Measurements from ENCODE around the gene RALGAPA2.

Gene RALGAPA2

GRCh38 chr20:20712474-20713243 is at the start of gene RALGAPA2:
Gene RALGAPA2, minus strand, starts transcription at chr20:20712644. Its CDS starts 164 bp downstream, at chr20:20712480.
- peak; percentile 98 for ATAC-seq
- Mint-ChIP-seq H3K4me1 (peaks cover 15% of the 10 kb centered on the region), H3K4me3 (peak within 1 kb of the TSS; percentile 86)

GRCh38 chr20:20761301-20761700 is 48.9 kb upstream of the RALGAPA2 start:
- Mint-ChIP-seq H3K4me3 (no peak overlapping the region), H3K36me3 (no peaks in the 10 kb centered on the region), H3K27ac (no peak overlapping the region), H3K9me3 (no peaks in the 10 kb centered on the region), H3K4me1 (no peaks in the 10 kb centered on the region)
- ATAC-seq (no peak), DNase-seq (ENCODE audit: low spot score in 2 of 2) (no peak)

More at GRCh38 chr20:20712474-20713243, at the start of gene RALGAPA2:
- peak; percentile 91 to 96 for DNase-seq (ENCODE audit: low spot score in 2 of 2)
- peak within 1 kb of the TSS; percentile 94 for H3K27ac Mint-ChIP-seq
- H3K36me3 Mint-ChIP-seq = no peaks in the 10 kb centered on the region
- no peaks in the 10 kb centered on the region for H3K9me3 Mint-ChIP-seq

GRCh38 chr20:20759132-20759531 is 46.7 kb upstream of the RALGAPA2 start:
- ATAC-seq (no peak), DNase-seq (ENCODE audit: low spot score in 2 of 2) (no peak)
- no peak overlapping the region for H3K27ac Mint-ChIP-seq
- H3K36me3 Mint-ChIP-seq = no peaks in the 10 kb centered on the region
- H3K4me1 Mint-ChIP-seq = no peaks in the 10 kb centered on the region
- no peaks in the 10 kb centered on the region for H3K9me3 Mint-ChIP-seq
- no peak overlapping the region for H3K4me3 Mint-ChIP-seq

DNA sequence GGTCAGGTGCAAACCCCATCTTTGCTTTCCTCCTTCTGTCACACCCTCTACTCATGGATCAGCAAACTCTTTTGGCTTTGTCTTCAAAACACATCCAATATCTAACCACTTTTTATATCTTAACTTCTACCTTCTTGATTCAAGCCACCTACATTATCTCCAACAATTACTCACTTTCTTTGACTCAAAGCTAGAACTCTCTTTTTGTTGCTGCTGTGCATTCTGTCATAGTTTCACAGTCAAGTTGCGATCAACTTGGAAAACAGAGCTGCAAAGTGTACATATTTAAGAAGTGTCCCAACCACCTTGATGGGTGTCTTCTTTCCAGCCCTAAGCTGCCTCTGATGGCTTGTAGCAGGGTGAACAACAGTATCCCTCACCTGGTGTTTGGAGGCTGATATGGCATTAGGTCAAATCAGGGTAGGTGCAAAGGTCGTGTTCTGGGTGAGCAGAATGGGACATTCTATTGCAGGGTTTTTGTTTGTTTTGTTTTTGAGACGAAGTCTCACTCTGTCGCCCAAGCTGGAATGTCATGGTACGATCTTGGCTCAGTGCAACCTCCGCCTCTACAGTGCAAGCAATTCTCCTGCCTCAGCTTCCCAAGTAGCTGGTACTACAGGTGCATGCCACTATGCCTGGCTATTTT is 43.4 kb upstream of the RALGAPA2 start:
- Mint-ChIP-seq H3K36me3 (no peaks in the 10 kb centered on the region), H3K9me3 (no peaks in the 10 kb centered on the region), H3K27ac (no peak overlapping the region), H3K4me1 (no peaks in the 10 kb centered on the region), H3K4me3 (no peak overlapping the region)
- ATAC-seq (no peak), DNase-seq (ENCODE audit: low spot score in 2 of 2) (no peak)

GRCh38 chr20:20755231-20755630 is 42.8 kb upstream of the RALGAPA2 start:
- Mint-ChIP-seq H3K27ac (no peak overlapping the region), H3K4me3 (no peak overlapping the region)
- ATAC-seq = no peak

DNA sequence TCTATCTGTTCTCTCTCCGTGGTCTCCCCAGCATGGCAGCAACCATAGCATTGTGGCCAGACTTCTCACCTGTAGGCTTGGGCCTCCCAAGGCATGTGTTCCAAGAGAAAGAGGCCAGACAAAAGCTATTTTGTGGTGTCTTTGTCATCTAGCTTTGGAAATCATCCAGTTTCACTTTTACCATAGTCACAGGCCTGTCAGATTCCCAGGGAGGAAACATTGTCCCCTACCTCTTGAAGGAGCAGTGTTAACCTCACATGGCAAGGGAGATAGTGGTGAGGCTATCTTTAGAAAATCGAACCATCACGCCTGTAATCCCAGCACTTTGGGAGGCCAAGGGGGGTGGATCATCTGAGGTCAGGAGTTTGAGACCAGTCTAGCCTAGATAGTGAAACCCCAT is 42.3 kb upstream of the RALGAPA2 start:
- DNase-seq (ENCODE audit: low spot score in 2 of 2) (no peak), ATAC-seq (no peak)
- Mint-ChIP-seq H3K4me1 (no peaks in the 10 kb centered on the region), H3K4me3 (no peak overlapping the region), H3K36me3 (no peaks in the 10 kb centered on the region), H3K9me3 (no peaks in the 10 kb centered on the region), H3K27ac (no peak overlapping the region)

More at GRCh38 chr20:20755231-20755630, 42.8 kb upstream of the RALGAPA2 start:
- Mint-ChIP-seq H3K9me3 (no peaks in the 10 kb centered on the region), H3K36me3 (no peaks in the 10 kb centered on the region), H3K4me1 (no peaks in the 10 kb centered on the region)
- DNase-seq (ENCODE audit: low spot score in 2 of 2) = no peak

GRCh38 chr20:20752712-20753111 is 40.3 kb upstream of the RALGAPA2 start:
- no peak overlapping the region for H3K4me3 Mint-ChIP-seq
- no peak for DNase-seq (ENCODE audit: low spot score in 2 of 2)
- H3K27ac Mint-ChIP-seq = no peak overlapping the region
- no peaks in the 10 kb centered on the region for H3K36me3 Mint-ChIP-seq
- no peaks in the 10 kb centered on the region for H3K4me1 Mint-ChIP-seq
- ATAC-seq = no peak
- H3K9me3 Mint-ChIP-seq = peaks cover 4% of the 10 kb centered on the region

- H3K4me3 Mint-ChIP-seq = no peak overlapping the region
- H3K9me3 Mint-ChIP-seq = peaks cover 4% of the 10 kb centered on the region
- H3K27ac Mint-ChIP-seq = no peak overlapping the region
- no peaks in the 10 kb centered on the region for H3K36me3 Mint-ChIP-seq
- H3K4me1 Mint-ChIP-seq = no peaks in the 10 kb centered on the region
- ATAC-seq = no peak
- DNase-seq (ENCODE audit: low spot score in 2 of 2) = no peak
Observed at GRCh38 chr20:20747298-20747697, 34.9 kb upstream of the RALGAPA2 start.

GRCh38 chr20:20744170-20744725 is 31.8 kb upstream of the RALGAPA2 start:
- Mint-ChIP-seq H3K4me1 (no peaks in the 10 kb centered on the region), H3K36me3 (no peaks in the 10 kb centered on the region), H3K9me3 (peaks cover 4% of the 10 kb centered on the region), H3K4me3 (no peak overlapping the region), H3K27ac (no peak overlapping the region)
- ATAC-seq = no peak
- DNase-seq (ENCODE audit: low spot score in 2 of 2) = no peak

DNA sequence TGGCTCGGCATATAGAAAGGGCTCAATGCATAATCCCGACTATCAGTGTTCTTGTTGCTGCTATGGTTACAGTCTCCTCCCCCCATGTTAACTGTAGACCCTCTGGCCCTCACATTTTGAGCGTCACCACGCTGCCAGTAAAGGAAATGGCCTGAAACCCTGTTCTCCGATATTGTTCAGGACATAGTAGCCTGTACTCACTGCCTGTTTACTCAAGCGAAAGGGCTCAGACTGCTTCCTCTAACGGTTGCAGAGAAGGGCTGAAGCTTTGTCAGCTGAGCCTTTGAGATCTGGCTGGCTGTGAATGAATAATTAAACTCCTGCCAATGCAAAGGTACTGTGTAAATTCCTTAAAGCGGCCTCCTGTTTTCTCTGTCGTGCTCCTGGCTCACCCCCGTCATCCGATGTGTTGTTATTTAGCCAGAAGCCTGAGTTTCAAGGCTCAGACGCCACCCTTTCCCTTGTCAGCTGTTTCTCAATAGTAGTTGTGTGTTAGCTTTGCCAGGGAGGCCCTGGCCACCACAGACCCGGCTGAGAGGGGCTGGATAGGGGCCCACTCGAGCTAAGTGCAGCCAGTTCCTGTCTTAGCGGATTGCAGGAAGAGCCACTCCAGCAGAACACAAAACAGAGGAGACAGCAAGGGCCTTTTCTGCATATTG is 31.2 kb upstream of the RALGAPA2 start:
- ATAC-seq = no peak
- H3K27ac Mint-ChIP-seq = no peak overlapping the region
- DNase-seq (ENCODE audit: low spot score in 2 of 2) = no peak
- no peak overlapping the region for H3K4me3 Mint-ChIP-seq
- H3K9me3 Mint-ChIP-seq = no peaks in the 10 kb centered on the region
- no peaks in the 10 kb centered on the region for H3K36me3 Mint-ChIP-seq
- no peaks in the 10 kb centered on the region for H3K4me1 Mint-ChIP-seq

DNA sequence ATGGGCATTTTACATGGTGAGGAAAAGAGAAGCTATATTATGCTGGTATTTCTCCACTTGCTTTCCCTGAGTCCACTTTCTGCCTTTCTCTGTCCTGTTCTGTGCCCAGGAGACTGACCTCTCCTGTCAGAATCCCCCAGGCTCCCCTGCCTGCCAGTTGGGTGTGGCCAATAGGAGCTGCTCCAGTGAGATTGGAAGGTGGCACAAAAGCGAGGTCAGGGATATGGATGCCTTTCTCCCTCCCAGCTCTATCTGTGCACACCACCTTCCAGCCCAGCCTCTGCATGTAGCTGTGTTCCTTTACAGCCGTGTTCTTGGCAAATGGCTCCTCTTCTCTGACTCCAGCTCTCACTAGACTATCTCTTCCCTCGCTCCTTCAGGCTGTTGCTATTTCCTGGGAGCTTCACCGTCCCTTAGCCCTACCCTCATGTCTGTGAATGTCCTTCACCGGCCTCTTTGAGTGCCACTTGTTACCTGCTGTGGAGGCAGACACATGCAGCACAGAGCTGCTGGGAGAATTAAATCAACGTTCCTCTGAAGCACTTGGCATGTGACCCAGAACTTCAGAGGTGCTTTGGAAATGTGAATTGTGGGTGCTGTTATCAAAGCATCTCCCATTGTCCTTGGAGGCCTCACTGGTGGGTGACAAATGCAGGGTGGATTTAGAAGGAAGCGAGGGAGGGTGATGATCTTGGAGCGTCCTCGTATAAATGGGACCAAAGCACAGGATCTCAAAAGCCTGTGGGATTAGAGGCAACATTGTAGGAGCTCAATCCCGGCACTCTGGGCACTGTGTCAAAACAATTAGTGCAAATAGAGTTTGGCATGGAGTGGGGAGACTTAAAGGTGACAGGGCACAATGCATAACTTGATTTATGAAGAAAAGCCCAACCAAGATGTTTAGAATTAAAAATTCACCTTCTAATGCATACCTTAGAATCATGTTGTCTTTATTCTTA is 28.9 kb upstream of the RALGAPA2 start:
- Mint-ChIP-seq H3K4me3 (no peak overlapping the region), H3K4me1 (no peaks in the 10 kb centered on the region), H3K36me3 (no peaks in the 10 kb centered on the region), H3K9me3 (no peaks in the 10 kb centered on the region), H3K27ac (no peak overlapping the region)
- ATAC-seq (no peak), DNase-seq (ENCODE audit: low spot score in 2 of 2) (no peak)

DNA sequence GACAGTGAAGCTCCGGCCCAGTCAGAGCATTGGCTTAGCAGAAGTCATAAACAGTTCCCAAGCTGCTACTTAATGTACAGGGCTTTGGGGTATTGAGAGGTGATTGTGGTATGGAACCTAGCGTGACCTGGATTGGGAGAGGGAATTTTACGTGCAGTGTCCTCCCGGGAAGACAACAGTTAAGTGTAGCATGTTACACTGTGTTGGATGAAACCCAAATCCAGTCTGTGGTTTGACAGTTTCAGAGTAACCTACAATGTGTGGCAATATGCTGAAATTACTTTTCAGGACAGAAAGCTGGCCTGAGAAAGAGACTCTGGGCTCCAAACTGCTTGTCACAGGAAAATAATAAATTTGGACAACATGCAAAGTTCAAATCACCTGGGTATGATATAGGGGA is 28.1 kb upstream of the RALGAPA2 start:
- Mint-ChIP-seq H3K9me3 (no peaks in the 10 kb centered on the region), H3K27ac (no peak overlapping the region), H3K4me3 (no peak overlapping the region), H3K36me3 (no peaks in the 10 kb centered on the region), H3K4me1 (no peaks in the 10 kb centered on the region)
- no peak for ATAC-seq
- no peak for DNase-seq (ENCODE audit: low spot score in 2 of 2)

DNA sequence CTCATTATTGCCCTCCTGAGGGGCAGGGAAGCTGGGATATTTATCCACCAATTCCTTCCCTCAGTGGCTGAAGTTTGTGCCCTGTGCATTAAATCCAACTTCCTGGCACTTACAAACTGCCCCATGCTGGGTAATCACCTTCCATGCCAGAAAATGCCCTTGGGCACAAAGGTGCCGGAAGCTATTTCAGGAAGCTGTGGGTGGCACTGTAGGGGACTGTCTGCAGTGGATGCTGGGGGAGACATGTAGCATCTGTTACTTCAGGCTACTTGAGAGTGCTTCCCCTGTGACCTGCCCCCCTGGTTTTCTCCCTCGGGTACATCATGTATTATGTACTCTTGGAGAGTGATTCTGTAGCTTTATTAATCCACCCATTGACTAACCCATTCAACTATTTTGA is 24.7 kb upstream of the RALGAPA2 start:
- Mint-ChIP-seq H3K9me3 (no peaks in the 10 kb centered on the region), H3K36me3 (no peaks in the 10 kb centered on the region), H3K27ac (no peak overlapping the region), H3K4me1 (no peaks in the 10 kb centered on the region), H3K4me3 (no peak overlapping the region)
- ATAC-seq (peak; percentile 26), DNase-seq (ENCODE audit: low spot score in 2 of 2) (no peak)

- Mint-ChIP-seq H3K27ac (no peak overlapping the region), H3K9me3 (no peaks in the 10 kb centered on the region), H3K36me3 (no peaks in the 10 kb centered on the region), H3K4me3 (no peak overlapping the region), H3K4me1 (no peaks in the 10 kb centered on the region)
- DNase-seq (ENCODE audit: low spot score in 2 of 2) (no peak), ATAC-seq (no peak)
Observed at GRCh38 chr20:20736303-20736702, 23.9 kb upstream of the RALGAPA2 start.

Measured in stimulated activated effector memory CD8-positive, alpha-beta T cell treated with anti-CD3 and anti-CD28 coated beads, Interleukin-12 subunit alpha, Interleukin-12 subunit beta, amount 100 ng/mL, for 72 hours (primary cell).